ENCODE measurements around the gene IL12RB2. TPM values are rescaled to one million over a fixed set of nuclear protein-coding genes. Genes with fewer than 3 reads are reported as not detected.
A peak's percentile ranks its signal among the peaks of the same experiment; 100 is the strongest.

IL12RB2 gene
- total RNA-seq, 1 donor from 2014 or later = not detected

DNA sequence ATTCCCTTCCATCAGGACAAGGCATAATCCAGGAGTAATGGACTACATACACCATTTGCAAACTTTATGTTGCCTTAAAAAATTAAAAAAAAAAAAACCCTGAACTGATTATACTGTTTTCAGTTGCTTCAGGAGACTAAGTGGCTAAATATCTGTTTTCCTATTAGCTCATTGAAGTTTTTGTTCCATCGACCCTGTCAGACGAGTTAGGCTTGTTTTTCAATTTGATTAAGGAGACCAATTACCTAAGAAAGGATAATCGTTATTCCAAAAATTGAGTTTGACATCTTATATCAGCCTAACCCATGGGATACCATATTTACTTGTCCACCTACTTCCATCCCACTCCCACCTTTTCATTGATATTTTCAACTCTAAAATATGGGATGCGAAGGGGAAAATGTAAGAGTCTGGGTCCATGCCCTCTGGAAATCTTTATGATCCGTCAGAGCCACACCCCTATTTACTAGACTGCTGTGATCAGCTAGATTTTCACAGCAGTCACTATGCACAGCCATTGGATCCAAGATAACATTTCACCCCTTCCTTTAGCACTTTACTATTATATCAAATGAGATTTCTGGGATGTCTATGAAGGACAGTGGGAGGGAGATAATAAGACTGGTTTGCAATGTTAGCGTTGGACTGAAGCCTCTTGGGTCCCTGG lies 41.0 kb downstream of the IL12RB2 start:
- DNase-seq = no peak

DNA sequence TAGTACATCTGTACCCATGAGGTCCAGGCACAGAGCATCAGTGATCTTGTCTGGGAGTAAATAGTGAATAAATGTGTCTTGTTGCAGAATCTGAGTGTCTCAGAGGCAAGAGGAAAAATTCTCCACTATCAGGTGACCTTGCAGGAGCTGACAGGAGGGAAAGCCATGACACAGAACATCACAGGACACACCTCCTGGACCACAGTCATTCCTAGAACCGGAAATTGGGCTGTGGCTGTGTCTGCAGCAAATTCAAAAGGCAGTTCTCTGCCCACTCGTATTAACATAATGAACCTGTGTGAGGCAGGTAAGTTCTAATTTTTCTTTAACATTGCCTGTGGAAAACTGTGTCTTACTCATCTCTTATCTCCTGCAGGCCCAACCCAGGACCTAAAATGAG lies 43.1 kb downstream of the IL12RB2 start:
- DNase-seq = no peak

DNA sequence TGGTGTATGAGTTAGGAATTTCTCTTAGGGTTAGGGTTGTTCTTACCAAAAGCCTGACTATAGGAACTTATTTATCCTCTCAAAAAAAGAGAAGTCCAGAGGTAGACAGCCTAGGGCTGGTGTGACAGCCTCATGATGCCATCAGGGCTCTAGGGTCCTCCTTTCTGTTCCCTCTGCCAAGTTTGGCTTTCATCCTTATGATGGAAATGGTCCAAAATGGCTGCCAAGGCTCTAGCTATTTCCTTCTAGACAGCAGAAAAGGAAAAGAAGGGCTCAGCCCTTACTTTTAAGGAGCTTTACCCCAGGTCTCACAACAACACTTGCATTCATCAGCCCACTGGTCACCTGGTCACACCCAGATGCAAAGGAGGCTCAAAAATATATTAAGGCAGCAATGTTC lies 44.5 kb downstream of the IL12RB2 start:
- DNase-seq = no peak

DNA sequence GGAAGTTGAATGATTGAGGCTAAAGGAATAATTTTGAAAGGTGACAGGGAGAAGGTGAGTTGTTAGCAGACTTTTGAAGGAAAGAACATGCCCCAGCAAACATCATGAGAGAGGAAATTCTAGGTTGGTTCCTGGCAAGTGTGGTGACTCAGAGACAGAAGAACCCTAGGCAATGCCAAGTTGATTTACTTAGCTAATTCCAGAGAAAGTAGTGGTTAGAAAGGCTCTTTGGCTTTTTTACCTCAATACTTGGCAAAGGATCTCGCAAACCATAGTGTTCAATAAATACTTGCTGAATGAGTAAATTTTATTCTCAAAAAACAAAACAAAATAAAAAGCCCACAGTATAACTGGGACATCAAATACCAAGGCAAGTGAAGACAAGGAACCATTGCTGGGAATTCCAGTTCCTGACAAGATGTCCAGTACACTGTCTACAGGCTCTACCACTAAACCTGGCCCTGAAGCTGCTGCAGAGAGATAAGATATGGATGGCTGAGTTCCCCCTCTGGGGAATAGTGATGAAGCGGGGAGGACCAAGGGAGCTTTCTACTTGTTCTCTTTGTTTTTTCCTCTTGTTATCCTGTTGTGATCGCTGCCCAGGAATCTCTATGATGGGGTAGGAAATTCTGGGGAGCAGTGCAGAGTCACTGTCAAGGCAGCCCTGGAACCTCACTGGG lies 48.2 kb downstream of the IL12RB2 start:
- no peak for DNase-seq

DNA sequence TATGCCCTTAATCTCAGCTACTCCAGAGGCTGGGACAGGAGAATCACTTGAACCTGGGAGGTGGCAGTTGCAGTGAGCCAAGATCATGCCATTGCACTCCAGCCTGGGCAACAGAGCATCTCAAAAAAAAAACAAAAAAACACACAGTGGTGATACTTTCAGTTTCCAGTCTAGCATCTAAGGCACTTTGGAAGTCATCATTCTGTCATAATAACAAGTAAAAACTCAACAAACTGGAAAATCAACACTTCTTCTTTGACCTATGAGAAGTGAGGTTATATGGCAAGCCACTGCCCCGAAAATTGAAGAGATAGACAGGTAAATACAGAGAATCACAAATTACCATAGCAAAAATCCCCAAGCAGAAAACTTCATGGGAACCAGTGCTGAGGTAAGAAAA lies 51.9 kb downstream of the IL12RB2 start:
- no peak for DNase-seq

DNA sequence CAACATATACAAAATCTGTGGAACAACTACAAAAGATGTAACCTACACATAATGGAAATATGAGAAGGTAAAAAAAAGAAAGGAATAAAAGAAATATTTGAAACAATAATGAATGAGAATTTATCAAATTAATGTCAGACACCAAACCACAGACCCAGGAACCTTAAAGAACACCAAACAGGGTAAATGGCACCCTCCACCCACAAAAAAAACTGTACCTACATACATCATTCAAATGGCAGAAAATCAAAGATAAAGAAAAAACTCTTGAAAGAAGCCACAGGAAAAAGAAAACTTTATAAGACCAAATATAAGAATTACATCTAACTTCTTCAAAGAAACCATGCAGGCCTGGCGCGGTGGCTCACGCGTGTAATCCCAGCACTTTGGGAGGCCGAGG lies 54.0 kb downstream of the IL12RB2 start:
- DNase-seq = no peak

DNA sequence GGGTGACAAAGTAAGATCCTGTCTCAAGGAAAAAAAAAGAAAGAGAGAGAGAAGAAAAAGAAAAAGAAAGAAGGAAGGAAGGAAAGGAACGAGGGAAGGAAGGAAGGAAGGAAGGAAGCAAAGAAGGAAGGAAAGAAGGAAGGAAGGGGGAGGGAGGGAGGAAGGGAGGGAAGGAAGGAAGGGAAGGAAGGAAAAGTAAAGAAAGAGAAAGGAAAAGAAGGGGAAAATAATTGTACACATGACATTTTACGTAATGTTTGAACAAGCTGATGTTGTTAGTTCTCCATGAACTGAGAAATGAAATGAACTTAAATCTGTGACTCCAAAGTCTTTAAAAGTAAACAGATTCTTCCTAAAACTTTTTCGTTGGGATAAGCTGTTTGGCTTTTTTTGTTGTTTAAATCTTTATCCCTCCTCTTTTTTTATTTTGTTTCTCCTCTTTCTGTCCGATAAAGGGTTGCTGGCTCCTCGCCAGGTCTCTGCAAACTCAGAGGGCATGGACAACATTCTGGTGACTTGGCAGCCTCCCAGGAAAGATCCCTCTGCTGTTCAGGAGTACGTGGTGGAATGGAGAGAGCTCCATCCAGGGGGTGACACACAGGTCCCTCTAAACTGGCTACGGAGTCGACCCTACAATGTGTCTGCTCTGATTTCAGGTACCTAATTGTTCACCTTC lies 59.8 kb downstream of the IL12RB2 start:
- DNase-seq = peak; percentile 55

DNA sequence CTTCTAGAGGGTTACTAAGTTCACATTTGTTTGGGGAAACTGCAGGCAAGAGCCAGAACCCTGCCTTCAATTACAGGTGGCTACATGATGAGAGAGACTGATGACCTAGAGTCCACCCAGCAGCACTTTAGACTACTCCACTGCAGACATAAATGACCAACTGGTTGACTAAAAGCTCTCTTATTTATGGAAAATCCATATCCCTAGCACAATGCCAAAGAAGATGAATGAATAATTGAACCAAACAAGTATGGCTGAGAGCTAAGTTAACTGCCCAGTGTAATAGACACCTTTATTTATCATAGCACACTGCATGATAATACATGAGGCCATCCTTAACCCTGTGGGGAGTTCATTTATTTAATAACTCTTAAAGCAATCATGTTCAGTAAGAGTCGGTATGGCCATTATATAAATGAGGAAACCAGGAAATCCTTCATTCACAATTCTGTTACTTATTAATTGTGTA lies 60.4 kb downstream of the IL12RB2 start:
- DNase-seq = no peak

DNA sequence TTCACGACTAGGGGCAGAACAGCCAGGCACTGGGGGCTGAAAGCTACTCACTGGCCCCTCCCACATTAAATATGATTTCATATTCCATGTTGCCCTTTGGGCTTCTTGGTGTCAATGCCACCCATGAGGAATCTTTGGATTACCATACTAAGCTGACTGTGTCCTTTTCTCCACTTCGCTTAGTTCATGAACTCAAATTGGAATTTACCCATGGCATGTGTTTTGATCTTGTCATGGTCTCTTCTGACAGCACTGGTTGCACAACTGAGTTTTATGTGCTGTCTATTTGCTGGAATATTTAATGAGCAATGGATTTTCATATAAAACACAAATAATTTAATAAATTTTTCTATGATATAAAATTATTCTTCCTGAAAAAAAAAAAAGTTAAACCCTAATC lies 63.4 kb downstream of the IL12RB2 start:
- DNase-seq = no peak

DNA sequence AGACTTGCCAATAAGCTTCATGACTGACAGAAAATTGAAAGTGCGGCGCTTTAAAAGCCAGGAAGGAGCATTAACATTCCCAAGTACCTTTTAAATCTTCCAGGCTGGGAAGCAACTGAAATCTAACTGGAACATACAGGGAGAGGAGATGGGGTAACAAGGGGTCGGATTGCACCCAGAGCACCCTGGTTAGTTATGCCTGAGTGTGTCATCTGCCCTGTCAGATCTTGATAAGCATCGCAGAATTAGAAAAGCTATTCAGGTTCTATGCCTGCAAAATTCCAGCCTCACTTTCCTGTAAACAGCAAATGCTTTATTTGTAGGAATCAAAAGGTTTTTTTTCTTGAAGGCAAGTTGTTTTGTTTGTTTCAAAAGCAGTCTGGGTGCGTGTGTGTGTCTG lies 64.0 kb downstream of the IL12RB2 start:
- DNase-seq = no peak

DNA sequence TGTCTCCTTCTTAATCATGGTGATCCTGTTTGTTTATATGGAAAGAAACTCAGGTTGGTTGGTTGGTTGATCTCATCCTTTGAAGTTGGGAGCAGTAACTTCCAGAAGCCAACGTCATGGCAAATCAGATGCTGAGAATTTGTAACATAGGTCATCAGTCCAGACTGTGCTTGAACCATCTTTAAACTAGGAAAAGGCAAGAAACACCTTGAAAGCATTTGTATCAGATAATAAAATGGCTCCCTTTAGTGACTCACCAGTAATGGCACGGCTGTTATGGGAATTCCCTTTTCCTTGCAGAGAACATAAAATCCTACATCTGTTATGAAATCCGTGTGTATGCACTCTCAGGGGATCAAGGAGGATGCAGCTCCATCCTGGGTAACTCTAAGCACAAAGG lies 64.5 kb downstream of the IL12RB2 start:
- DNase-seq = no peak

DNA sequence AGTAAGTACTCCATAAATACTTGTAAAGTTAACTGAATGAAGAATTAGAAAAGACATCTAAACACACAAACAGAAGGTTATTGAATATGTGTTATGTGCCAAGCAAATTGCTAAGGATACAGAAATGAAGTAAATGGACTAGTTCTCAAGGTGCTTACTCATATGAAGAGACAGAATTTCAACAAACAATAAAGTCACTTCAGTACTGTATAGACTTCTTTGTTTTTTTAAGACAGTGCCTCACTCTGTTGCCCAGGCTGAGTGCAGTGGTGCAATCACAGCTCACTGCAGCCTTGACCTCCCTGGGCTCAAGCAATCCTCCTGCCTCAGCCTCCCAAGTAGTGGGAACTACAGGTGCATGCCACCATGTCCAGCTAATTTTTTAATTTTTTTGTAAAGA lies 65.2 kb downstream of the IL12RB2 start:
- DNase-seq = no peak

DNA sequence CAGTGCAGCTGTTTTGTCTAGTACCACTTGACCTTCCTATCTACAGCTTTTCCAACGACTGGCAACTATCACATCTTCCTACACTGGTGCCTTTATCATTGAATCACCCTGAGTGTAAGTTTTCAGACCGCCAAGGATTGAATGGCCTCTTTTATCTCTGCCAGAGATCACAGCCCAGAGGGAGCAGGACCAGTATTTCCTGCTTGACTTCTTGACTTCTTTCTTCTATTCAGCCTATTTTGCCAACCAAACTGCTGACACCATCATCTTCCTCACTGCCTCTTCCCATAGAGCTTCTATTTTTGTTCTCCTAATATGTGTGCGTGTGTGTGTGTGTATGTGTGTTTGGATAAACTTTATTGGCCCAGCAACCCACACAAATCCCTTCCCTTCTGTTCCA lies 68.7 kb downstream of the IL12RB2 start:
- DNase-seq = no peak

DNA sequence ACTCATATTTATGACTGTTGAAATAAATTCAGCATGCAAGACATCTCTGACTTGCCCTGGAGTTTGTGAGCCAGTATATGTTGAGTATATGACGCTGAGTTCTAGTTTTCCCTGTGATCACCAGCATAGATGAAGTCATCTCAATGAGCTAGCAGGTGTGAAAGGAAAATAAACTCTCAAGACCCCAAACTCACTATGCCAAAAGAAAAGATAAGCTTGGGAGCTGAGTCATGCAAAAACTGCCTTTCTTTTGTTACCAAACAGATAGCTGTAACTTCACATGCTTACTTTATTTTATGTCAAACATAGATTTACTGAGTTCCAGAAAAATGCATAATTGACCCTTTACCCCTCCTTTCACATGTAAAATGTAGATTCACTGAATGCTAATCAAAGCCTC lies 69.6 kb downstream of the IL12RB2 start:
- no peak for DNase-seq

DNA sequence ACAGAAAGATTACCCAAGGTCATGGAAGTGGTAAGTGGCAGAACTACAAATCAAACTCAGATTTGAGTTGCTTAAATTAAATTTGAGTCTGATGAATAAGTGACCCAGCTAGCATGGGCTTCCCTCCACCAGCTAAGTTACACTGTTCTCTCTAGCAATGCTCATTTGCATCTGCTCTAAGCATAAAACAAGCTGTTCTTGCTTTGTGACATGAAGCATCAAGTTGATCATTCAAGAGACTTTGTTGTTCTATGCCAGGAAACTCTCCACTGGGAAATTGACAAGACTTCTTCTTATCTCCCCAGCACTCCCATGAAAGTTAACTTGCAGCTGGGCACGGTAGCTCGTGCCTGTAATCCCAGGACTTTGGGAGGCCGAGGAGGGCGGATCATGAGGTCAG lies 73.5 kb downstream of the IL12RB2 start:
- DNase-seq = no peak

DNA sequence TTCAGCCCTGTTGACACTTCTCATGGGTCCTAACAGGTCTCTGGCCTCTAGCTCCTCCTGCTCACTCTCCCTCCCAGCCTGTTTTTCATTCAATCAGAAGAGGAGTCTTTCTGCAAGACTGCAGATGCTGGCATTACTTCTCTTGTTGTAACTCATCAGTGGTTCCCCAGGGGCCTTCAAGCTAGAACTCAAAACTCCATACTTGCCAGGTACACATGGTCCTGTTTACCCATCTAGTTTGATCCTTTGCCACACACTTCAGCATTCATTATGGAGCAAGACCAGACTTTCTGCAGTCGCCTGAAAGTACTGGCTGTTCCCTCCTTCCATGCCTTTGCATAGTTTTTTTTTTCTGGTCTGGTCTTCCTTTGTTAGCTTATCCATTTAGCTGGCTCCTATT lies 74.6 kb downstream of the IL12RB2 start:
- no peak for DNase-seq

DNA sequence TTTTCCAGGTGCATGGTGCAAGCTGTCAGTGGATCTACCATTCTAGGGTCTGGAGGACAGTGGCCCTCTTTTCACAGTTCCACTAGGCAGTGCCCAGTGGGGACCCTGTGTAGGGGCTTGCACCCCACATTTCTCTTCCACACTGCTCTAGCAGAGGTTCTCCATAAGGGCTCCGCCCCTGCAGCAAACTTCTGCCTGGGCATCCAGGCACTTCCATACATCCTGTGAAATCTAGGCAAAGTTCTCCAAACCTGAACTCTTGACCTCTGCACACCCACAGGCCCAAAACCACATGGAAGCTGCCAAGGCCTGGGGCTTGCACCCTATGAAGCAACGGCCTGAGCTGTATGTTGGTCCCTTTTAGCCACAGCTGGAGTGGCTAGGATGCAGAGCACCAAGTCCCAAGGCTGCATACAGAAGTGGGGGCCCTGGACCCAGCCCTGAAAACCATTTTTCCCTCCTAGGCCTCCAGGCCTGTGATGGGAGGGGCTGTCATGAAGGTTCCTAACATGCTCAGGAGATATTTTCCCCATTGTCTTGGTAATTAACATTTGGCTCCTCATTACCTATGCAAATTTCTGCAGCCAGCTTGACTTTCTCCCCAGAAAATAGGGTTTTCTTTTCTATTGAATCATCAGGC lies 76.4 kb downstream of the IL12RB2 start:
- DNase-seq = no peak

DNA sequence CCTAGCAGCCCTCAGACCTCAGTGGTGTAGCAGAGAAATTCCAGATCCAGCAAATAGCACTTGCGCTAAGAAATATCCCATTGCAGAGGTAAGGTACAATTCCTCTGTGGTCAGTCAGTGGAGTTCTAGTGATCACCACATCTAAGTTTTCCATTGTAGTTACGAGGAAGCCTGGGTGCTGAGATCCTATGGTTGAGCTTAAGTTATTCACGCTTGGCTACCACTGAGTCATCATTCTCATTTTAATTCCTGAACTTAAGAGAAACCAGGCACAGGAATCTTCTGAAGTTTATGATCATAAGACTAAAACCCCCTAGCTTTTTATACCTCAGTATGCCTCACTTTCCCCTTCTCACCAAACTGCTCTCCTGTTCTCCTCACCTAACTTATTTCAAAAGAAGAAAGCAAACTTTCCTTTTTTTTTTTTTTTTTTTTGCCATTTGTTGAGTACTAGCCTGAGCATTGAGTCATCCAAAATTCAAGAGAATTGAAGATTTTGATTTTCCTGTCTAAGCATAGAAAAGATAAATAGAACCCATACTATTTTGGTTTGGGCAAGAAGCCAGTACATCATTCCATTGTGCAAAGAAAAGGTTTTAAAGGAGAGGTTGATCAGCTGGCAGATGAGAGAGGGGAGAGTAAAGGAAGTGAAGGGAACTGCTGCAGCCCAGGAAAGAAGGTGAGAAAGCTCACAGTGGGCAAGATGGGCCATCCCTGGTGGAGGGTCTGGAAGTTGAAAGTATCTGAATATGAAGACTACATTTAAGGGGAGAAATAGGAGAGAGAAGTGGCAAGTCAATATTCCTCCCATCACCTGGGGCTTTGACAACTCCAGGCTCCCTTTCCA lies 82.6 kb downstream of the IL12RB2 start:
- DNase-seq = peak; percentile 7

DNA sequence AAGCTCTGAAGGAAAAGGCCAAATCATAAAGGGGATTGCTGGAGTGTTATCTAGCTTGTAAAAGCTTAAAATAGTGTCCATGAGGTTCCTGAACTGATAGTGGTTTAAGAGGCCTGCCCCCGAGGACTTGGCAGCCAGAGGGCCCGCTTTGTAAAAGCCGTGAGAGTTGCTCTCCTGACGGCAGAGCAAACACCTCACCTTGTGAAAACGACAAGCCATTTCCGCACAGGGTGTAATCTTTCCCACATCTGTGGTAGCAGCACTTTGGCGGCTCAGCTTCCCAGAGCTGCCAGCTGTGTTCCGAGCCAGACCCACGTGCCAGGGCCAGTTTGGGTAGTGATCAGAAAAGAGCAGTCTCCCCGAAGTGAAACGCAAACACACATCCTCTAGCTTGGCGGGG lies 85.6 kb downstream of the IL12RB2 start:
- no peak for DNase-seq

DNA sequence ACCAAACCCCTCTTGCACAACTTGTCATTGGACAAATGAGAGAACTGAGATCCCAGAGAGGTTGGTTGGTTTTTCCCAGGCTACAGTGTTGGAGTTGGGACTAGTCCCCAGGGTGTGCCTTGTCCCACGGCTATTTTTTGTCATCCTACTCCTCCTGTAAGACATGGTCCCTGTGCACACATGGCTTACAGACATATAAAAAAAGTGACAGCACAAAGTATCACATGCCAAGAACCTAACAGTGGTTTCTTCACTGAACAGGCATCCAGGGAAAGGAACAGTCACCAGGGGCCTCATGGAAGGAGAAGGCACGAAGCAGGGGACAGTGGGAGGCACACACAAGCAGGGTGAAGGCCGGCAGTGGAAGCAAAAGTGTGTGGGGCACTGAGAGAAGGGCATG lies 86.1 kb downstream of the IL12RB2 start:
- no peak for DNase-seq

DNA sequence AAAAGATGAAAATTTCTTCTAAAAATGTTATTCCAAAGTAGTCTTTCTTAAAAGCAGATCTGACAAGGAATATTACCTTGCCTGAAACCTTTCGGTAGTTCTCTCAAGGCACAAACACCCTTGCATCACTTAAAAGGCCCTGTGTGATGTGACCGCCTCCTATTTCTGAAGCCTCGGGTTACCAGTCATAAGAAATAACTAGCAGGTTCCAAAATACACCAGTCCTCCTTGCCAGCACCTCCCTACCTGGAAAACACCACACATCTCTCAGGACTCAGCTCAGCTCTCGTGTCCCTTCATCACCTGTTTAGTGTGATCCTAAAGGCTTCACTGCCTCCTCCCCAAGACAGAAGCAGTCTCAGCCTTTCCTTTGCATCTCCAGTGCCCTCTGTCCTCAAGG lies 86.9 kb downstream of the IL12RB2 start:
- DNase-seq = no peak

DNA sequence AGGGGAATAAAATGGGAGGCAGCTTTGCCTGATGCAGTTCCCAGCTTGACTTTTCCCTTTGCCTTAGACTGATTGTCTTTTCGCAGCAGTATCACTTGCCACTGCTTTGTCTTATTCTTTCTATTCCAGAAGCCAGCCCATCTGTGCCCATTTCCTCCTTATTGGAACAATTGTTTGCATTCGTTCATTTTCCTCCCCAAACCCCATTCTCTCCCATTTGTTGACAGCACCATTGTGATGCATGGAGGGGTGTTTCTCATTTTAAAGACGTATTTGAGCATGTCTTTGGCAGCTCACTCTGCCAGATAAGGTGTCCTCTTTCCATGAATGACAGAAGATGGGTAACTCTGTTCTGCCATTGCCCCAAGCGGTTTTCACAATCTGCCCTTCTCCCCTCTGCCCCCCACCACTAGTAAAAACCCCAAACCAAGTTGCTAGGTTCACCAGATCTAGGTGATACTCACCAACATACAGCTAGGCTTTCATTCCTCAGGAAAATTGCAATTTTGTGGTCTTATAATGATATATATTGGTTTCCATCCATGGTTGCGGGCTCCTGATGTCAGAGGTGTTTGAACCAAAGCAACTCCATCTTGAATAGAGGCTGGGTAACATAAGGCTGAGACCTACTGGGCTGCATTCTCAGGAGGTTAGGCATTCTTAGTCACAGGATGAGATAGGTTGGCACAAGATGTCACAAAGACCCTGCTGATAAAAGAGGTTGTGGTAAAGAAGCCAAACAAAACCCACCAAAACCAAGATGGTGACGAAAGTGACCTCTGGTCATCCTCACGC lies 91.7 kb downstream of the IL12RB2 start:
- no peak for DNase-seq

Data from dermis blood vessel endothelial cell (primary cell).